HEK293T (cell line): ENCODE measurements around the gene SUSD5.

Experiments used
- ARNT ChIP-seq: fragments of 450-650 bp; IDR thresholded peaks from 2 replicates; pipeline ENCODE4 v1.6.1; 2017; ENCODE audit warnings: mild to moderate bottlenecking
- ELF4 ChIP-seq: fragments of 450-650 bp; IDR thresholded peaks from 2 replicates; pipeline ENCODE4 v1.6.1; 2017; ENCODE audit warnings: antibody characterized with exemption
- FOXK2 ChIP-seq: fragments of 450-650 bp; IDR thresholded peaks from 2 replicates; pipeline ENCODE4 v1.6.1; 2016; ENCODE audit warnings: mild to moderate bottlenecking
- HDGF ChIP-seq: fragments of 450-650 bp; IDR thresholded peaks from 2 replicates; pipeline ENCODE4 v1.6.1; 2017; ENCODE audit warnings: antibody characterized with exemption, borderline replicate concordance
- LEF1 ChIP-seq: fragments of 450-650 bp; IDR thresholded peaks from 2 replicates; pipeline ENCODE4 v1.6.1; 2017; ENCODE audit warnings: mild to moderate bottlenecking, borderline replicate concordance
- NFRKB ChIP-seq: fragments of 450-650 bp; IDR thresholded peaks from 2 replicates; pipeline ENCODE4 v1.6.1; 2016; ENCODE audit warnings: mild to moderate bottlenecking, moderate library complexity
- SP1 ChIP-seq: fragments of 450-650 bp; IDR thresholded peaks from 2 replicates; pipeline ENCODE4 v1.6.1; 2017
- SUZ12 ChIP-seq: fragments of 450-650 bp; IDR thresholded peaks from 2 replicates; pipeline ENCODE4 v1.6.1; 2016; ENCODE audit warnings: mild to moderate bottlenecking
- ZNF384 ChIP-seq: fragments of 450-650 bp; IDR thresholded peaks from 2 replicates; pipeline ENCODE4 v1.6.1; 2016

DNA sequence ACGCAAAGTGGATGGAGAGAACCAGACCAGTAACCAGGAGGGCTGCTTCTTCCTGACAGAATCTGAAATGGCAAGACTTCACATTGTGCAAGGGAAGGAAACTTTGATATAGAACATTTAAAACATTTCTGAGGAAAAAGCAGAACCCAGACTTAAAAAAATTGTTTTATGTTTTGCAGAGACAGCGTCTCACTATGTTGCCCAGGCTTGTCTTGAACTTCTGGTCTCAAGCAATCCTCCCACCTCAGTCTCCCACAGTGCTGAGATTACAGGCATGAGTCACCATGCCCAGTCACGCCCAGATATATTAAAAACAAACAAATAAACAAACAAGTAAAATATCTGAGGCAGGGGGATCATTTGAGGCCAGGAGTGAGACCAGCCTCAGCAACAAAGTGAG, 58.6 kb downstream of the SUSD5 start:
- TF ChIP-seq FOXK2 (no peak), HDGF (no peak), ZNF384 (no peak), NFRKB (no peak), ARNT (no peak), LEF1 (no peak), SUZ12 (no peak), ELF4 (no peak), SP1 (no peak)
